Measurements from ENCODE around the gene FOXP1.

- TF ChIP-seq CTCF (conservative IDR thresholded peaks at IDR 0.05 in 1 of 2, IDR thresholded peaks at IDR 0.05 in 1 of 2; ENCODE audit: low read depth in 1 of 2, low read length in 2 of 2) (no peak), EZH2 (IDR thresholded peaks at IDR 0.05; ENCODE audit: low read length, missing control alignments) (no peak)
Observed at GRCh38 chr3:71414189-71414927, 169.2 kb downstream of the FOXP1 start.

Measured in fibroblast of lung (primary cell).